Gastrocnemius medialis (tissue), 4 donors: ENCODE data around the gene MEF2D.

Experiments
- POLR2A ChIP-seq, 2 donors: fragments of 450-650 bp; IDR thresholded peaks; one replicate each; pipeline ENCODE4 v1.6.1; 2017; ENCODE audit warnings: antibody characterized with exemption in 2 of 2, mild to moderate bottlenecking in 2 of 2, moderate library complexity in 2 of 2
- TF ChIP-seq, protein P1 (sequence below), 5 experiments: fragments of 450-650 bp in 3 of 5; fragments of 200-600 bp in 2 of 5; sonication (generic) in 2 of 5; IDR thresholded peaks in 4 of 5; conservative IDR thresholded peaks in 1 of 5; 1 replicate in 4 of 5; 2 replicates in 1 of 5; pipeline ENCODE4 v1.5.1; 2016 to 2019; ENCODE audit warnings: antibody characterized with exemption in 5 of 5, mild to moderate bottlenecking in 3 of 5, moderate library complexity in 3 of 5

DNA sequence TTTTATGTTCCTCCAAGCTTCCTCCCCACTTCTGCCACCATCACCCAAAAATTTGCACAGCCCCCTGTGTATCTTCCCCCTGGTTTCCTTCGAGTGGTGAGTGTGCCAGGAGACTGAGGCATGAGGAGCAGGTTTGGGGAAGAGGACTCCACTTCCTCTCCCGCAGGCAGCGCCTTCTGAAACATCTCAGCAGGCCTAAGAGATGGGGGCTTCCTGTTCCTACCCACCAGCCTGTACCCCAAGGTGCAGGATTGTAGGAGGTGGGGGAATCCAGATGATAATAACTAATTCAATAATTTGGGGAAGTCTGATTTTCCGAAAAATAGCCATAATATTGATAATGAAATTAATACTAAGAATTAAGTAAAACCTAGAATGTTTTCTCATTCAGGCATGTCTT is 69.2 kb downstream of the MEF2D start:
- no peak for TF ChIP-seq POLR2A (IDR thresholded peaks at IDR 0.05)
- TF ChIP-seq, protein P1, sequence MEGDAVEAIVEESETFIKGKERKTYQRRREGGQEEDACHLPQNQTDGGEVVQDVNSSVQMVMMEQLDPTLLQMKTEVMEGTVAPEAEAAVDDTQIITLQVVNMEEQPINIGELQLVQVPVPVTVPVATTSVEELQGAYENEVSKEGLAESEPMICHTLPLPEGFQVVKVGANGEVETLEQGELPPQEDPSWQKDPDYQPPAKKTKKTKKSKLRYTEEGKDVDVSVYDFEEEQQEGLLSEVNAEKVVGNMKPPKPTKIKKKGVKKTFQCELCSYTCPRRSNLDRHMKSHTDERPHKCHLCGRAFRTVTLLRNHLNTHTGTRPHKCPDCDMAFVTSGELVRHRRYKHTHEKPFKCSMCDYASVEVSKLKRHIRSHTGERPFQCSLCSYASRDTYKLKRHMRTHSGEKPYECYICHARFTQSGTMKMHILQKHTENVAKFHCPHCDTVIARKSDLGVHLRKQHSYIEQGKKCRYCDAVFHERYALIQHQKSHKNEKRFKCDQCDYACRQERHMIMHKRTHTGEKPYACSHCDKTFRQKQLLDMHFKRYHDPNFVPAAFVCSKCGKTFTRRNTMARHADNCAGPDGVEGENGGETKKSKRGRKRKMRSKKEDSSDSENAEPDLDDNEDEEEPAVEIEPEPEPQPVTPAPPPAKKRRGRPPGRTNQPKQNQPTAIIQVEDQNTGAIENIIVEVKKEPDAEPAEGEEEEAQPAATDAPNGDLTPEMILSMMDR (IDR thresholded peaks at IDR 0.05 in 4 of 5, conservative IDR thresholded peaks at IDR 0.05 in 1 of 5) = no peak
